Activated gamma-delta T cell (primary cell): ENCODE measurements around the gene TMEM115.

ENCODE experiments used
- DNase-seq: peaks from one replicate; lab custom pipeline; 2025; lab: John Stamatoyannopoulos, UW
- total RNA-seq, 2 donors: gene quantifications; one replicate each; lab custom pipeline; 2026; lab: John Stamatoyannopoulos, UW

The TMEM115 gene
- total RNA-seq = 27.7 to 32.2 reads per million in 2 donors

- DNase-seq = peak; percentile 81
Measured at GRCh38 chr3:50358911-50359759, at the start of gene TMEM115. Gene TMEM115 (minus strand): TSS chr3:50359521. CDS start chr3:50359063, 458 bp downstream.

- DNase-seq = no peak
Measured at GRCh38 chr3:50408443-50408944, 49.2 kb upstream of the TMEM115 start.

- no peak for DNase-seq
Measured at GRCh38 chr3:50406487-50406886, 47.2 kb upstream of the TMEM115 start.

GRCh38 chr3:50405249-50405648 is 45.9 kb upstream of the TMEM115 start:
- DNase-seq = no peak

GRCh38 chr3:50401978-50402595 is 42.8 kb upstream of the TMEM115 start:
- no peak for DNase-seq

- no peak for DNase-seq
Measured at GRCh38 chr3:50396502-50396901, 37.2 kb upstream of the TMEM115 start.

- DNase-seq = no peak
Measured at GRCh38 chr3:50395070-50395860, 35.9 kb upstream of the TMEM115 start.

GRCh38 chr3:50393061-50393460 is 33.7 kb upstream of the TMEM115 start:
- no peak for DNase-seq

- DNase-seq = no peak
Measured at GRCh38 chr3:50392101-50392715, 32.9 kb upstream of the TMEM115 start.

GRCh38 chr3:50390508-50391224 is 31.3 kb upstream of the TMEM115 start:
- no peak for DNase-seq

- DNase-seq = no peak
Measured at GRCh38 chr3:50389414-50389767, 30.1 kb upstream of the TMEM115 start.

GRCh38 chr3:50388720-50389413 is 29.5 kb upstream of the TMEM115 start:
- DNase-seq = no peak

GRCh38 chr3:50388016-50388719 is 28.8 kb upstream of the TMEM115 start:
- no peak for DNase-seq

GRCh38 chr3:50385754-50386153 is 26.4 kb upstream of the TMEM115 start:
- no peak for DNase-seq

- DNase-seq = no peak
Measured at GRCh38 chr3:50383750-50384149, 24.4 kb upstream of the TMEM115 start.

GRCh38 chr3:50382722-50383121 is 23.4 kb upstream of the TMEM115 start:
- DNase-seq = no peak

- DNase-seq = no peak
Measured at GRCh38 chr3:50381383-50381782, 22.1 kb upstream of the TMEM115 start.

- no peak for DNase-seq
Measured at GRCh38 chr3:50380405-50381085, 21.2 kb upstream of the TMEM115 start.

GRCh38 chr3:50378757-50379156 is 19.4 kb upstream of the TMEM115 start:
- DNase-seq = no peak
